Endothelial cell of umbilical vein (primary cell): Measurements from ENCODE around the gene RASGRP1. TPM values are rescaled to one million over a fixed set of nuclear protein-coding genes. Genes with fewer than 3 reads are reported as not detected.

Source experiments
- BruUV-seq: library from RNA; stranded (reverse); fragments of 400-500 nt; replicated peaks from 2 replicates; lab custom pipeline; 2021; lab: Mats Ljungman, UMichigan
- CTCF ChIA-PET: fragments of 300-600, 350-600 bp; sonication (Branson Sonifier 250); formaldehyde crosslinking; loops from one replicate; lab custom pipeline; 2021; ENCODE audit warnings: antibody characterized with exemption, inconsistent platforms; lab: Charles Lee
- POLR2A ChIA-PET: fragments of 300-600, 350-600 bp; sonication (Branson Sonifier 250); formaldehyde crosslinking; loops from one replicate; lab custom pipeline; 2021; ENCODE audit warnings: antibody characterized with exemption, inconsistent platforms; lab: Charles Lee
- DNase-seq: peaks from one replicate; pipeline ENCODE4 v3.0.0-alpha.2; 2011; ENCODE audit warnings: low read depth, low spot score
- FAIRE-seq: peaks from 2 replicates; lab custom pipeline; 2011; peaks lifted over from hg19 to GRCh38; lab: Jason Lieb, UNC
- H2AFZ ChIP-seq: 2 replicates; pipeline ENCODE4 v1.6.0; 2012; ENCODE audit warnings: low read depth, low read length, control low read depth, inconsistent platforms
- H3K27ac ChIP-seq: 2 replicates; pipeline ENCODE4 v1.5.1; 2011; ENCODE audit warnings: low read depth, mild to moderate bottlenecking, control low read depth, low read length, moderate library complexity; ENCODE audit not compliant: insufficient read depth
- H3K27me3 ChIP-seq, 2 experiments: 2 replicates each; pipeline versions ENCODE4 v1.6.0 to v1.6.1; 2011; ENCODE audit warnings: low read length in 2 of 2, mixed read lengths in 1 of 2; ENCODE audit not compliant: control insufficient read depth in 2 of 2, insufficient read depth in 2 of 2
- H3K36me3 ChIP-seq, 2 experiments: 2 replicates in 1 of 2; 3 replicates in 1 of 2; pipeline ENCODE4 v1.5.1; 2011; ENCODE audit warnings: low read length in 2 of 2, mild to moderate bottlenecking in 1 of 2, moderate library complexity in 1 of 2; ENCODE audit not compliant: control insufficient read depth in 2 of 2, insufficient read depth in 2 of 2; ENCODE audit errors: extremely low read depth in 1 of 2
- H3K4me1 ChIP-seq: 3 replicates; pipeline ENCODE4 v1.5.1; 2011; ENCODE audit warnings: mild to moderate bottlenecking, low read length; ENCODE audit not compliant: control insufficient read depth, insufficient read depth; ENCODE audit errors: extremely low read depth
- H3K4me2 ChIP-seq: 2 replicates; pipeline ENCODE4 v1.6.1; 2011; ENCODE audit warnings: low read length, control low read depth, mixed read lengths; ENCODE audit not compliant: insufficient read depth
- H3K4me3 ChIP-seq, 3 experiments: fragments of 200-600 bp in 1 of 3; sonication (generic), shearing (Covaris generic) in 1 of 3; replicated peaks in 1 of 3; 2 replicates each; pipeline ENCODE4 v1.5.1; 2011 to 2016; ENCODE audit warnings: control low read depth in 3 of 3, low read length in 3 of 3, mild to moderate bottlenecking in 2 of 3, inconsistent platforms in 1 of 3, low read depth in 1 of 3, moderate library complexity in 1 of 3; ENCODE audit not compliant: insufficient read depth in 1 of 3
- H3K79me2 ChIP-seq: 2 replicates; pipeline ENCODE4 v1.6.0; 2012; ENCODE audit warnings: low read length, inconsistent platforms; ENCODE audit not compliant: control insufficient read depth, insufficient read depth
- H3K9ac ChIP-seq: replicated peaks from 2 replicates; pipeline ENCODE3; 2011; ENCODE audit warnings: low read length, control low read depth; ENCODE audit not compliant: insufficient read depth; ENCODE audit errors: extremely low read depth
- H3K9me1 ChIP-seq: replicated peaks from 3 replicates; pipeline ENCODE4 v1.6.0; 2011; ENCODE audit warnings: mild to moderate bottlenecking, low read length; ENCODE audit not compliant: control insufficient read depth, insufficient read depth; ENCODE audit errors: extremely low read depth
- H3K9me3 ChIP-seq: replicated peaks from 2 replicates; pipeline ENCODE4 v1.5.1; 2012; ENCODE audit warnings: low read length, inconsistent platforms; ENCODE audit not compliant: control insufficient read depth, insufficient read depth
- H4K20me1 ChIP-seq: replicated peaks from 2 replicates; pipeline ENCODE3; 2011; ENCODE audit warnings: mild to moderate bottlenecking, low read length; ENCODE audit not compliant: control insufficient read depth, insufficient read depth; ENCODE audit errors: extremely low read depth
- CTCF ChIP-seq, 2 donors: IDR thresholded peaks; 1 replicate in 1 of 2; 2 replicates in 1 of 2; pipeline ENCODE4 v1.5.1; 2011; ENCODE audit warnings: low read length in 2 of 2, mild to moderate bottlenecking in 2 of 2, moderate library complexity in 2 of 2, control low read depth in 1 of 2, inconsistent platforms in 1 of 2, low read depth in 1 of 2; ENCODE audit not compliant: insufficient read depth in 1 of 2; ENCODE audit errors: extremely low read depth in 1 of 2
- EZH2 ChIP-seq: IDR thresholded peaks from 2 replicates; pipeline ENCODE4 v1.6.1; 2012; ENCODE audit warnings: borderline replicate concordance, low read depth, mild to moderate bottlenecking, moderate library complexity, low read length, inconsistent platforms; ENCODE audit not compliant: severe bottlenecking
- FOS ChIP-seq: IDR thresholded peaks from 2 replicates; pipeline ENCODE4 v1.6.1; 2011; ENCODE audit warnings: mild to moderate bottlenecking, low read length, moderate library complexity, borderline replicate concordance; ENCODE audit not compliant: insufficient read depth
- GATA2 ChIP-seq: IDR thresholded peaks from 2 replicates; pipeline ENCODE4 v1.7.0; 2011; ENCODE audit warnings: low read depth, mild to moderate bottlenecking, moderate library complexity, mixed read lengths, low read length; ENCODE audit not compliant: insufficient read length, insufficient read depth
- JUN ChIP-seq: IDR thresholded peaks from 2 replicates; pipeline ENCODE4 v1.6.1; 2011; ENCODE audit warnings: borderline replicate concordance, low read depth; ENCODE audit not compliant: insufficient read length, insufficient read depth
- MYC ChIP-seq: IDR thresholded peaks from one replicate; pipeline ENCODE4 v1.6.1; 2011; ENCODE audit warnings: mild to moderate bottlenecking, low read depth, low read length
- POLR2A ChIP-seq: IDR thresholded peaks from 2 replicates; pipeline ENCODE4 v1.6.1; 2012; ENCODE audit warnings: low read depth, mild to moderate bottlenecking, control low read depth, low read length
- POLR2AphosphoS5 ChIP-seq: IDR thresholded peaks from 2 replicates; pipeline ENCODE4 v1.6.1; 2012; ENCODE audit warnings: low read depth, mild to moderate bottlenecking, control low read depth, low read length, moderate library complexity; ENCODE audit not compliant: insufficient read depth
- dilution Hi-C: fragments of 300-500 bp; cut with MboI; formaldehyde crosslinking; loops from one replicate; pipeline ENCODE4 v1.15.0; 2019; ENCODE audit warnings: low sequenced_read_pairs; ENCODE audit not compliant: extremely low pct_ligation_motif_present
- intact Hi-C: fragments of 100-400 bp; cut with micrococcal nuclease; formaldehyde crosslinking; loops from one replicate; pipeline ENCODE4 v1.10.0; 2022
- polyA plus RNA-seq, 4 experiments: library from polyadenylated mRNA; depleted of rRNA in 3 of 4; stranded (reverse) in 3 of 4; unstranded in 1 of 4; fragments of >200 nt; gene quantifications; 2 replicates each; pipeline versions ENCODE4 v1.2.1 to v1.2.3, GENCODE V29; 2011 to 2012; ENCODE audit warnings: missing spikeins in 1 of 4
- total RNA-seq: library from RNA; stranded (reverse); gene quantifications from 2 replicates; pipeline ENCODE4 v1.2.3, GENCODE V29; 2021
- TF ChIP-seq, protein P1 (sequence below): IDR thresholded peaks from 2 replicates; pipeline ENCODE4 v1.6.1; 2011; ENCODE audit not compliant: insufficient read depth, insufficient read length

Gene RASGRP1
- total and polyA plus RNA-seq, 2 donors (not counting 3 experiments of a cell fraction or from before 2014, with no cell fraction given) = 0.15 to 0.38 TPM

DNA sequence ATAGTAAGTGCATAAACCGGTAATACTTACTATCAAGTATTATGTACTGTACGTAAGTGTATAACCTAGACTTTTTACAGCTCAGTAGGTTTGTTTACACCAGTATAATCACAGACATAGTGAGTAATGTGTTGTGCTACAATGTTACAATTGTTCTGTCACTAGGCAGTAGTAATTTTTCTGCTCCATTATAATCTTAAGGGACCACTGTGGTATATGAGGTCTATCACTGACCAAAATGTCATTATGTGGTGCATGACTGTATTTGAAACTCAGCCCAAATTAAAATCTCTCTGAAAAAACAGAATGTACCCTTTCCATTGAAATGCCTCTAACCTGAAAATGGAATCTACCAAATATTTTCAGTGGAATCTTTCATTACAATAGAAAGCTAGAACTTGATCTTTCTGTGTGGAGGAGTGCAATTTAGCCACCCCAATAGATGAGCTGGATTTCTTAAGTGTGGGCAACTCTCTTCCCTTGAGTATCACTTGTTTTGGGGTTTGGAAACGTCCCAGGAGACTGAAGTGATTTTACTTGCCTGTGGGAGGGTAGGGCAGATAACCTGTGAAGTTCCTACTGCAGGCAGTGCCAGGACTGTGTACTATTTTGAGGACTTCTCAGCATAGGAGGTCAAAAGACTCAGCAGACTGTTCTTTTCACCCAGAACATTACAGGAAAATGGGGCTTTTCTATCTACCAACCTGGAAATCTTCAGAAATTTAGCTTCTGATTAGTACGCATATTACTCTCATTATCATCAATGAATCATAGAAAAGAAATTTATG lies 59.7 kb downstream of the RASGRP1 start:
- no TSS peak for BruUV-seq
- Histone ChIP-seq H3K9me3 (no peaks in the 10 kb centered on the region), H4K20me1 (no peaks in the 10 kb centered on the region), H3K4me1 (no peaks in the 10 kb centered on the region), H3K27ac (no peak overlapping the region), H3K9me1 (no peaks in the 10 kb centered on the region), H3K79me2 (no peaks in the 10 kb centered on the region), H3K4me2 (no peak overlapping the region), H2AFZ (no peak overlapping the region), H3K9ac (no peak overlapping the region), H3K36me3 (no peaks in the 10 kb centered on the region), H3K4me3 (no peak overlapping the region), H3K27me3 (no peaks in the 10 kb centered on the region)
- DNase-seq (no peak), FAIRE-seq (no peak)
- intact Hi-C loops = no loop called here
- TF ChIP-seq POLR2AphosphoS5 (no peak), EZH2 (no peak), MYC (no peak), POLR2A (no peak), CTCF (IDR thresholded peaks at IDR 0.05; ENCODE audit: extremely low read depth in 1 of 2, insufficient read depth in 1 of 2, low read depth in 1 of 2, low read length in 2 of 2) (no peak), JUN (no peak), GATA2 (no peak), FOS (no peak)
- TF ChIP-seq, protein P1, sequence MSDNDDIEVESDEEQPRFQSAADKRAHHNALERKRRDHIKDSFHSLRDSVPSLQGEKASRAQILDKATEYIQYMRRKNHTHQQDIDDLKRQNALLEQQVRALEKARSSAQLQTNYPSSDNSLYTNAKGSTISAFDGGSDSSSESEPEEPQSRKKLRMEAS = no peak
- ChIA-PET CTCF (interaction anchor here (0.7 to 4.1 kb wide), 8 partner anchors 12 to 195 kb away, joined by 3 to 19 read pairs (median 4); partner anchors contain the start of gene RASGRP1), POLR2A (no interaction called here)
- dilution Hi-C loops = no loop called here
